NCI-H2227 (cell line): ENCODE results near the gene MYZAP.

Experiments
- DNase-seq: peaks from one replicate; lab custom pipeline; 2025; ENCODE audit not compliant: unreplicated experiment; lab: John Stamatoyannopoulos, UW

Gene MYZAP

GRCh38 chr15:57691082-57691481 lies 99.4 kb downstream of the MYZAP start:
- DNase-seq, result no peak

- no peak for DNase-seq
These were observed 101.0 kb downstream of the MYZAP start for GRCh38 chr15:57692709-57693108.

GRCh38 chr15:57694279-57694678 lies 102.6 kb downstream of the MYZAP start:
- DNase-seq, result no peak

- no peak for DNase-seq
These were observed 104.4 kb downstream of the MYZAP start for GRCh38 chr15:57696146-57696545.

GRCh38 chr15:57697588-57697987 lies 105.9 kb downstream of the MYZAP start:
- no peak for DNase-seq

GRCh38 chr15:57698243-57698642 lies 106.5 kb downstream of the MYZAP start:
- DNase-seq, result no peak

- DNase-seq, result no peak
These were observed 107.3 kb downstream of the MYZAP start for GRCh38 chr15:57698991-57699390.

GRCh38 chr15:57703387-57703786 lies 111.7 kb downstream of the MYZAP start:
- DNase-seq, result no peak

- DNase-seq, result no peak
These were observed 112.7 kb downstream of the MYZAP start for GRCh38 chr15:57704441-57704840.

GRCh38 chr15:57705746-57706404 lies 114.2 kb downstream of the MYZAP start:
- no peak for DNase-seq

GRCh38 chr15:57706405-57707209 lies 114.9 kb downstream of the MYZAP start, which contains the start of gene POLR2M:
Gene POLR2M (plus strand): TSS chr15:57706714. CDS start chr15:57706843, 129 bp downstream.
- peak; percentile 92 for DNase-seq

GRCh38 chr15:57708047-57708446 lies 116.3 kb downstream of the MYZAP start:
- DNase-seq, result no peak

- no peak for DNase-seq
These were observed 126.6 kb downstream of the MYZAP start for GRCh38 chr15:57718309-57718708.

- no peak for DNase-seq
These were observed 129.2 kb downstream of the MYZAP start for GRCh38 chr15:57720867-57721266.

GRCh38 chr15:57726411-57726810 lies 134.7 kb downstream of the MYZAP start:
- DNase-seq, result no peak

GRCh38 chr15:57727031-57727430 lies 135.3 kb downstream of the MYZAP start:
- no peak for DNase-seq

- no peak for DNase-seq
These were observed 136.7 kb downstream of the MYZAP start for GRCh38 chr15:57728436-57728835.

GRCh38 chr15:57730876-57731275 lies 139.2 kb downstream of the MYZAP start:
- DNase-seq, result no peak

- no peak for DNase-seq
These were observed 139.9 kb downstream of the MYZAP start for GRCh38 chr15:57731530-57732103.

- peak; percentile 28 for DNase-seq
These were observed 141.0 kb downstream of the MYZAP start for GRCh38 chr15:57732526-57733331.

GRCh38 chr15:57734860-57735259 lies 143.2 kb downstream of the MYZAP start:
- no peak for DNase-seq
